ENCODE data around the gene CACNA2D2.
A peak's percentile ranks its signal among the peaks of the same experiment; 100 is the strongest.

CACNA2D2 gene

DNA sequence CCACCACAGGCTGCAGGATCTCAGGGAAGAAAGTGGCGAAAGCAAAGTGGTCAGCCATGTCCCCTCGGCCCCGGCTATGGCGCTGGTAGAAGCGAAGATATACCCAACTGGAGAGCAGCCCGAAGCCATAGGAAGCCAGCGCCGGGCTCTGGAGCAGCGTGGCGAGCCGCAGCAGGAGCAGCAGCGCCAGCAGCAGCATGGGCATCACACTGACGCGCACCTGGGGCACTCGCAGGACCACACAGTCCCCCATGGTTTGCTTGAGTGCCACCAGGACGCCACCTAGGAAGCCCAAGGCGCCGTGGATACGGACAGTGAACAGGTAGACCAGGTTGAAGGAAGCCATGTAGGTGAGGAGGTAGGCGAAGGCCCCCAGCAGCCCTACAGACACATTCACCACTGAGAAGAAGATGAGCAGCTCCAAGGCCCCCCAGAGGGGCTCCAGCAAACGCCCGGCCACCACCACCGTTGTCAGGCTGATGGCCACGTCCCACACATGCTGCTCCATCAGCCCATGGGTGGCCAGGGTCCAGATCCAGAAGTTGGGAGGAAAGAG lies 145.0 kb downstream of the CACNA2D2 start:
- TF ChIP-seq REST (IDR thresholded peaks at IDR 0.05; ENCODE audit: insufficient replicate concordance, low read depth) (no peak), POLR2AphosphoS5 (IDR thresholded peaks at IDR 0.05; ENCODE audit: low read depth) (no peak), GABPA (IDR thresholded peaks at IDR 0.05; ENCODE audit: low read depth) (no peak), CTCF (IDR thresholded peaks at IDR 0.05; ENCODE audit: insufficient read depth, low read length) (no peak), SPI1 (IDR thresholded peaks at IDR 0.05; ENCODE audit: borderline replicate concordance, low read depth) (no peak)
- no peak for DNase-seq (ENCODE audit: low read depth in 1 of 2, low spot score in 1 of 2)
- Histone ChIP-seq H3K4me3 (replicated peaks; ENCODE audit: insufficient read depth, low read length) (peak overlapping the region; percentile 85), H3K27ac (replicated peaks) (peak overlapping the region; percentile 80), H3K27me3 (ENCODE audit: insufficient read depth, poor library complexity, severe bottlenecking) (no peaks in the 10 kb centered on the region)

- DNase-seq (ENCODE audit: low read depth in 1 of 2, low spot score in 1 of 2) = peak in 1 of 2 experiments; percentile 49
- TF ChIP-seq SPI1 (IDR thresholded peaks at IDR 0.05; ENCODE audit: borderline replicate concordance, low read depth) (no peak), CTCF (IDR thresholded peaks at IDR 0.05; ENCODE audit: insufficient read depth, low read length) (no peak), POLR2AphosphoS5 (IDR thresholded peaks at IDR 0.05; ENCODE audit: low read depth) (no peak; the same call in 1 of the 2 replicates), REST (IDR thresholded peaks at IDR 0.05; ENCODE audit: insufficient replicate concordance, low read depth) (no peak), GABPA (IDR thresholded peaks at IDR 0.05; ENCODE audit: low read depth) (no peak)
- Histone ChIP-seq H3K4me3 (replicated peaks; ENCODE audit: insufficient read depth, low read length) (peak overlapping the region; percentile 85), H3K27ac (replicated peaks) (no peak overlapping the region), H3K27me3 (ENCODE audit: insufficient read depth, poor library complexity, severe bottlenecking) (no peaks in the 10 kb centered on the region)
These were observed 146.0 kb downstream of the CACNA2D2 start for GRCh38 chr3:50357481-50357880.

DNA sequence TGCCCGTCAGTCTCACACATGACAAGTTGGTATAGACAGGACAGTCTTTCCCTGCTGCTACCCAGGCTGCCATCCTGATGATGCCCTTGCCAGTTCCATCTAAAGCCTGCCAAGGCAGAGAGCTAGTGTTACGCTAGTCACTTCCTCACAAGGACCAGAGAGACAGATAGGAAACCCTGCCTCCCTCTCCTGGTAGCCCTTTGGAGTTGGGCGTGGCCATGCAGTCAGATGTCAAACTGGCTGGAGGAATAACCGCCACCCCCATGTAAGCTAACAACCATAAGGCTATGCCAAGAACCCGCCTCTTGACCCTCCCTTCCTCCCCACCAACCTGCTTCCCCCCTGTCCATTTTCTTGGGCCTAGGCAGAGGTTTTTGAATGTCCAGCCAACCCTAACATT lies 146.9 kb downstream of the CACNA2D2 start:
- Histone ChIP-seq H3K27me3 (ENCODE audit: insufficient read depth, poor library complexity, severe bottlenecking) (no peaks in the 10 kb centered on the region), H3K4me3 (replicated peaks; ENCODE audit: insufficient read depth, low read length) (peak overlapping the region; percentile 85), H3K27ac (replicated peaks) (no peak overlapping the region)
- DNase-seq (ENCODE audit: low read depth in 1 of 2, low spot score in 1 of 2) = peak in 1 of 2 experiments; percentile 67
- TF ChIP-seq SPI1 (IDR thresholded peaks at IDR 0.05; ENCODE audit: borderline replicate concordance, low read depth) (peak; percentile 81), POLR2AphosphoS5 (IDR thresholded peaks at IDR 0.05; ENCODE audit: low read depth) (0 out of 2 replicates have a peak, but pooled peaks have one; percentile 22), GABPA (IDR thresholded peaks at IDR 0.05; ENCODE audit: low read depth) (no peak)

DNA sequence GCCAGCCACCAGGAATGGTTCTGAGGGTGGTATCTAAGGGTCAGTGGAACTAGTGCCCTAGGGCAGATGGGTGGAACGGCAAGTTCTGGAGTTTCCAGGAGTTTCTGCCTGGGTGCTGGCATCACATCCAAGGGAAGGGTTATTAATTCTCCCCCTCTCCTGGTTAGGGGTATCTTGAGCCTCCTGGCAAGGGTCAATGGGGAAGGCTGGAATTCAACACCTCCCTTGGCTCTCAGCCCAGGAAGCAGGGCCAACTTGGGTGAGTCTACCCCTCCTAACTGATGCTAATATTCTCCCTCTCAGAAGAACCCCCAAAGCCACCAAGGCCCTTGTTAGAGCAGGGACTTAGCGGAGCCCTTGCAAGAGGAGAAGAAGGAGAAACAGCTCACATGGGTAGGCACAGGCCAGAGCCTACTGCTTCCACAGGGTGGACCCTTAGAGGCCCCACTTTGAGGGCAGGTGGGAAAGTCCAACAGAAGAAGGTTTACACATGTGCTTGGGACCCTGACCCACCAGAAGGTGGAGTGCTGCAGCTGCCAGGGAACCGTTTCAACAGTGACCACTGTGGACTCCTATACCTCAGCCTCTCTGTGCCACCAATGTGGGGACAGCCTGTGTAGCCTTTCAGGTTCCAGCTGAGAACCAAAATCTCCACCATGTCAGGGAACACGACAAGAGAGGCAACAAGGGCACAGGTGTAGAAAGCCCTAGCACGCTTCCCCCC lies 147.4 kb downstream of the CACNA2D2 start:
- Histone ChIP-seq H3K27me3 (ENCODE audit: insufficient read depth, poor library complexity, severe bottlenecking) (no peaks in the 10 kb centered on the region), H3K4me3 (replicated peaks; ENCODE audit: insufficient read depth, low read length) (no peak overlapping the region), H3K27ac (replicated peaks) (no peak overlapping the region)
- no peak for TF ChIP-seq CTCF (IDR thresholded peaks at IDR 0.05; ENCODE audit: insufficient read depth, low read length)
- TF ChIP-seq POLR2AphosphoS5 (IDR thresholded peaks at IDR 0.05; ENCODE audit: low read depth) = no peak
- no peak for TF ChIP-seq REST (IDR thresholded peaks at IDR 0.05; ENCODE audit: insufficient replicate concordance, low read depth)
- no peak for TF ChIP-seq GABPA (IDR thresholded peaks at IDR 0.05; ENCODE audit: low read depth)
- no peak for TF ChIP-seq SPI1 (IDR thresholded peaks at IDR 0.05; ENCODE audit: borderline replicate concordance, low read depth)
- no peak for DNase-seq (ENCODE audit: low read depth in 1 of 2, low spot score in 1 of 2)
